HTR-8/SVneo (cell line): ENCODE results near the gene MS4A7.
"Not testable (repeated sequence)": the region's sequence is repeated elsewhere in the genome, so short reads cannot be mapped to it uniquely, and the experiment has no call there.

Experiments
- DNase-seq: peaks from one replicate; pipeline ENCODE4 v3.0.0; 2011; ENCODE audit warnings: low spot score, mixed read lengths; ENCODE audit not compliant: insufficient read length
- FAIRE-seq: peaks from 2 replicates; lab custom pipeline; 2011; peaks lifted over from hg19 to GRCh38; lab: Jason Lieb, UNC

Gene MS4A7

DNA sequence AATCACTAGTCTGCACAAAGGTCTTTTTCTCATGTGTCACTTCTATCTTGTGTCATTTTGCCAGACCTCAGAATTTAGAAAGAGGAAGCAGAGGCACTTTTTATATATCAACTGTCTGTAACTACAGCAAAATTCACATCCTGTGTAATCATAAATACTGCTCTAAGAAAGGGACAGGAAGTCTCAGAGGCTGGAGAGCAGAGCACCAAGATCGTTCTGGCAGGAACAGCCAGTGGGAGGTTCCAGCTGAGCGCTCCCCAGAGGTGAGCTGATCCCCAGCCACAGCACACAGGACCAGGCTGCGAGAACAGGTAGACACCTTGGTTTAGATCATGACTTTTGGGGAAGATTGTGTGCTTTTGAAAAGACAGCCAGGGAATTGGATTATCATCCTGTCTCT lies at the start of gene MS4A7:
TSS of gene MS4A7 (plus strand) at position 179 of the 400 bp plus-strand sequence. CDS start 4,610 bp downstream, outside the sequence.
- FAIRE-seq (no peak), DNase-seq (no peak)

DNA sequence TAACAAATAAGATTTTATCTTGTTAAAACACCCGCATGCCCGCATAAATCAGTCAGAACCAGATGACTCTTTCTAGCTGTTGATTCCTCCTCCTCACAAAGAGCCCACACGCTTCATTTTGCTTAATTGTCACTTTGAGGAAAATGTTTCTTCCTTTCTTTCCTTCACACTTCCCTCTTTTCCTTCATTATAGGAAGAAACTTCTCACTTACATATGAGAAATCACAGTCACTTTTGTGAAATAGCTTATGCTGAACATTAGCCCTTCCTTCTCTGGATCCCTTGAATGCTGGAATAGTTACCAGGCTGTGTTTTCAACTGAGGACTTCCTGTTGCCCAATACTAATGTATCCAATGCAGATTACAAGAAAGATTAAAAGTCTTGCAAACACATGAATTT lies 45.5 kb upstream of the MS4A7 start:
- no peak for DNase-seq
- no peak for FAIRE-seq

DNA sequence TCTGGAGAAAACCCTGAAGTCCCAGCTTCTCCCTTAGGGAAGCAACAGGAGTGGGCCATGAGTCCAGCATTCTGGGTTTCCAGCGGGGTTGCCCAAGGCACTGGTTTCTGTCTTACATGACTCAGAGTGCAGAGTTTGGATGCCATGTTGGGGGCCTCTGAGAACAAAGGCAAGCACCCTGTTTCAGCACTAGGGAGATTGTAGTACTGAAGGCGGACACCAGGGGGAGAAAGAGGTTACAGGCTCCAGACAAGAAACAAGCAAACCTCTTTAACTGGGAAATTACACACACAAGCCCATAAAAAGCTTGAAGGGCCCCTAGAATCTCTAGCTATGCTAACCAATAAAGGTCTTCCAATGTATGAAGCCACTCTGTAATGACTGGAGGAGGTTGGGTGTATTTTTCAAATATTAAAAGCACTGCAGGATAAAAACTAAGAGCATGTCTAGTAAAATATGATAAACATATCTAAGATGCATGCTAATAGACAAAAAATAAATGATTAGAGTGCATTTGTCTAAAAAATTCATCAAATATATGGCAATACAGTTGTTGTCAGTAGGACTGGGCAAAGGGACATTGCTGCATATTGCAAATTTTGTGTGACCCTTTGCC lies 44.2 kb upstream of the MS4A7 start:
- FAIRE-seq (no peak), DNase-seq (peak; percentile 37)

DNA sequence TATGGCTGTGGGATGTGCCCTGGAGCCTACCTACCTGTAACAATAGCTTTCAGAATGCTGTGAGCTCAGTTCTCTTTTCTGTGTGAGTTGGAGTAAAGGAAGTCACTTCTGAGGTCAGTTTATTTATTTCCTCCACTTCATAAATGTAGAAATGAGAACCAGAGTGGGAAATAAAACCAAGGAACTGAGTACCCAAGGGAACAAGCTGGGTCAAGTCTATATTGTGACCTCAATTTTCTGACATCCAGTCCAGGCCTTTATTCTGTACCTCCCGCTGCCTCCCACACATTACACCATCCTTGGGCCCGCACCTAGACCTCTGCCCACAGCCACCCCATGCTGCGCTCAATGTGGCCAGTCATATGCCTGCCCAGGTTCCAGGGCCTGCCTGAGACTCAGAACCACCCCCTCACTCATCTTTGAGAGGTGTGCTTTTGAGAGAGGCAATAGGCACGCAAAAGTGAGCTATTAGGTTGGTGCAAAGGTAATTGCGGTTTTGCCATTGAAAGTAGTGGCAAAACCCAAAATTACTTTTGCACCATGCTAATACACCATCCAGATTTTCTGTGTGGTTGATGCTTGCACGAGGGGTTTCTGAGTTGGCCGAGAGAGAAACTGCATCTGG lies 41.5 kb upstream of the MS4A7 start:
- FAIRE-seq: no peak
- DNase-seq: no peak

DNA sequence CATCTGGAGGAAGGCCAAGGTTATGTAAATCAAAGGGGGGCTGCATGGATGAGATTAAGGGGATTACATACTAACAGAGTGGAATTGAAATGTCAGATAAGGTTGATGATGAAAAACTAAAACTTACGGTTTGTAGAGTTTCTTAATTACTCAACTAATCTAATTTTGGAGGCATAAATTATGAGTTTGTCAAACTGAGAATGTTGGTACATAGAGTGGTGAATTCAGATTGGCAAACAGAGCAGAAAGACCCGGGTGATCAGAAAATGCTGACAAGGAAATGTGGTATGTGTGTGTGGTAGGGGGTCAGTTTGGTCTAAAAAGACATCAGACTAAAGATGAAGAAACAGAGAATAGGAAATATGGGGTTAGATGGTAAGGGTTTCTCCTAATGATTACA lies 40.3 kb upstream of the MS4A7 start:
- no peak for FAIRE-seq
- no peak for DNase-seq

GRCh38 chr11:60339356-60339755 lies 39.0 kb upstream of the MS4A7 start:
- DNase-seq (no peak), FAIRE-seq (no peak)

GRCh38 chr11:60343094-60343704 lies 35.1 kb upstream of the MS4A7 start:
- FAIRE-seq: no peak
- no peak for DNase-seq

DNA sequence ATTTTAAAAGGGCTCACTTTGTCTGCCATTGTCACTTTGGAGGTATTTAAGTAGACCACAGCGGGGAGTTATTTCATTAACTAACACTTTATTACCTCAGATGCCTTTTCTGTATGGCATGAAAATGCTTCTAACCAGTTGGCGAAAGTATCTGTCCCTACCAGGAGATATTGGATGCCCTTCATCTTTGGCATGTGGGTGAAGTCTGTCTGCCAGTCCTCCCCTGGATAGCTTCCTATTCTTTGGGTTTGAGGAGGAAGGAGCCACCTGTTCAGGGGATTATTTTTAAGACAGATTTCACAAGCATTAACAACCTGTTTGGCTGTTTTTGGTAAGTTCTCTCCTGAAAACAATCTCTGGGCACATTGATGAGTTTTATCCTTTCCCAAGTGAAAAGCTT lies 34.2 kb upstream of the MS4A7 start:
- no peak for FAIRE-seq
- DNase-seq: no peak

GRCh38 chr11:60345489-60345888 lies 32.8 kb upstream of the MS4A7 start:
- no peak for FAIRE-seq

GRCh38 chr11:60347084-60347797 lies 31.1 kb upstream of the MS4A7 start:
- no peak for FAIRE-seq
- DNase-seq: no peak

More at GRCh38 chr11:60345489-60345888, 32.8 kb upstream of the MS4A7 start:
- DNase-seq: no peak

DNA sequence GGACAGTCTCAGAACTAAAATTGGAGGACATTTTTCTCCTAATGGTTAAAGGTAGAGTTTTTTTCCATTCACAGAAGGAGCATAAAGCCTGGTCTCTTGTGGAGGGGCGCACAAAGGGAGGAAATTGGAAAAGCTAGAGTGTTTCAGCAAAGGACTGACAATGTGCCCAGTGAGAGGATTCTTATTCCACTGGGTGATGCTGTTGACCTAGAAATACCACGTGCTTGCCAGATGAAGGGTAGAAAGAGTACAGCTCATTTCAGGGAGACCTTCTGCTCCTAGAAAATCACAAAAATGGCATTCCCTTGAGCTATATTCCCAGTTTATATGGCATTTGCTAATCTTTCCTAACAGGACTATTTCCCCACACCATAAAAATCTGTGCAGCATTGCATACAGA lies 30.2 kb upstream of the MS4A7 start:
- no peak for DNase-seq
- FAIRE-seq: no peak

DNA sequence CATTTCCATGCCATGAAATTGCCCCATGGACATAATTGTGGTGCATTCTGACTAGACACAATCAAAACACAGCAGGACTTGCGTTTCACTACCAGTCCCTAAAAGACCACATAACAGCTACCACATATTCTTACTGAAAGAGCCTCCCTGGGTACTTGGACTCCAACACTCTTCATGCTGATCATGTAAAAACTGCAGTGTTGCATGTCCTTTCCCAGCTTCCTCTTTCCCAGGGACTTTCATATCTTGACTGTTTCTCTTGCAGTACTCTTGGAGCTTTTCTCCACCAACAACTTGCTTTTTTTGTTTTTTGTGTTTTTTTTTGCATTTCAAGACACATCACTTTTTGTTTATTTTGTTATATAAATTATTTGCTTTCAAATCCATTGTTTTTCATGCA lies 28.3 kb upstream of the MS4A7 start:
- no peak for DNase-seq
- no peak for FAIRE-seq

- DNase-seq (no peak), FAIRE-seq (no peak)
Measured at GRCh38 chr11:60357771-60358170, 20.6 kb upstream of the MS4A7 start.

GRCh38 chr11:60360621-60361020 lies 17.7 kb upstream of the MS4A7 start:
- FAIRE-seq (no peak), DNase-seq (no peak)

DNA sequence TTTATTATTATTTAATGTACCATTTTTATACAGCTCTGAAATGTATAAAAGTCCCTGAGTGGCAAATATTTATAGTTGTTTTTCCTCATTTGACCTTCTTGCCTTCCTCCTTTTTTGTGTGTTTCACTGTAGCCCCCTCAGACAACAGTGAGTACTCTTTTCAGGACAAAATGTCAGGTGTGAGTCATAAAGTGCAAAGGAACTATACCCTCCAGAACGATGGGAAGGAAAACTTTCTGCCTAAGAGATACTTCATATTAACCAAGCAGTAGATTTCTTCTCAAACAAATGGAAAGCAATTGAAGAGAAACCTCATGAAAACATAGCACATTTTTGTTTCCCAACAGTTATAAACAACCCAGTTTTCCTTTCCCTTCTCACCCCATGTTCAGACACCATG lies 16.1 kb upstream of the MS4A7 start:
- FAIRE-seq: no peak
- no peak for DNase-seq

DNA sequence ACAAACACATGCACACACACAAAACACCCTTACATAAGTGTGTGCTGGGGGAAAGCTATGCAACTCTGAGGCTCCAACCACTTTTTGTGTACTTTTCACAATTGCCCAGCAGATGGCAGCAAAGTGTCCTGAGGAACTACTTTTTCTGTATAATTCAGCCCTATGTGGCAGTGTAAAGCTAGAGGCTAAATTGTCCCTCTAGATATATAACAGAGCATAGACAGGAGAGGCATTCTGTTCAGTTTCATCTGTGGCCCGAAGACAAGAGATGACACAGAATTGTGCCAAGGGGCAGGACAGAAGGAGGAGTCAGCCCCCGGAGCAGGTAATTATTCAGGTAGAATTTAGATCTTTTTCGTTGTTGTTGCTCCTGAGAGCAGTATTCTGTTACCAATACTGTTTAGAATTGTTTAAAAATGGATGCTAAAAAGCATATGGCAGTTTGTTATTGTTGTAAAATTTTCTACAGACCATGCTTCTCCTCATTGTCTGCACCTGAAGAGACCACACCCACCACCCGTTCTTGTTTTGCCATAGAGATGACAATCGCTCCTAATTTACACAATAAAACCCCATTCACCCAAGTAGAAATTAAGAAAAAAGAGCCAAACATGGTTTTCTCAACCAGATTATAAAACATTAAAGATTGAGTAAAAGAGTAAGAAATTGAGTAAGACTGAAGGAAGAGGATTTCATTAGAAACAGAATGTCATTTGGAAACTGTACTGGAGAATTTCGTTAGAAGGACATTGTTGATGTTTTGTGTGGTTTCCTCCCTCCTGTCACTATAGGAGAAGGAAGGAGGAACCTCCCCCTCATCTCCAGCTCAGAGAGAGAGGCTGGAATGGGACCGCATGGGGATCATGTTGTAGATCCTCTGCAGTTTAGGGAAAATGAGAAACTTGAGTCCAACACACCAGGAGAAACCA lies 14.5 kb upstream of the MS4A7 start:
- DNase-seq: peak; percentile 48
- no peak for FAIRE-seq

DNA sequence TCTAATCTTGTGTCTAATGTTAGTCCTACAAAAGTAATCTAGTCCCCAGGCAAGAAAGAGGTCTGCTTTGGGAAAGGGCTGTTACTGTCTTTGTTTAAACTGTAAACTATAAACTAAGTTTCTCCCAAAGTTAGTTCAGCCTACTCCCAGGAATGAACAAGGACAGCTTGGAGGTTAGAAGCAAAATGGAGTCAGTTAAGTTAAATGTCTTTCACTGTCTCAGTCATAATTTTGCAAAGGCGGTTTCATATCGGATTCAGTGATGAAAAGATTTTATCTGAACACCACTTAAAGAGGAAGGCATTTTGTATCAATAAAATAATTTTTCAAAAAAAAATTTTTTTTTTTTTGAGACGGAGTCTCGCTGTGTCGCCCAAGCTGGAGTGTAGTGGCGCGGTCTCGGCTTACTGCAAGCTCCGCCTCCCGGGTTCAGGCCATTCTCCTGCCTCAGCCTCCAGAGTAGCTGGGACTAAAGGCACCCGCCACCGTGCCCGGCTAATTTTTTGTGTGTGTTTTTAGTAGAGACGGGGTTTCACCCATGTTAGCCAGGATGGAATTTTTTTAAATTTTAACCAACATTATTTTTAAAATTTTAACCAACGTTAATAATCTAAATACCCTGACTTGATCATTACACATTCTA lies 11.9 kb upstream of the MS4A7 start:
- DNase-seq, FAIRE-seq: not testable (repeated sequence)

DNA sequence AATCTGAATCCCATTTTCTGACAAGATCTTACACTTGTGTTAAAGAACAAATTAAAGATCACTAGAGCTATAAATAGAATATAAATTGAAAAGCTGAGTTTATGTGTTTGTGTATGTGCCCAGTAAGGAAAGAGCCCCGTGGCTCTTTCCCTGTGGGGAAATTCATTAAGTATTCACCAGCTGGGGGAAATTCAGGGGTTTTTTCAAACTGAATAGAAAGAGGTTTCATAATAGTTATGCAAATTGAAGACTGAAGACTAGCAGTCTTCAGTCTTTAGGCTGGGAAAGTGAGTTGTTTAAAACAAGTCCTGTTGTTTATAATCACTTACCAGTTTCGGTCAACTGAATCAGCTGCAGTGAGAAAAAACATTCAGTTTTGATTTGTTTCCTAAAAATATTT lies 11.3 kb upstream of the MS4A7 start:
- DNase-seq (no peak), FAIRE-seq (no peak)

DNA sequence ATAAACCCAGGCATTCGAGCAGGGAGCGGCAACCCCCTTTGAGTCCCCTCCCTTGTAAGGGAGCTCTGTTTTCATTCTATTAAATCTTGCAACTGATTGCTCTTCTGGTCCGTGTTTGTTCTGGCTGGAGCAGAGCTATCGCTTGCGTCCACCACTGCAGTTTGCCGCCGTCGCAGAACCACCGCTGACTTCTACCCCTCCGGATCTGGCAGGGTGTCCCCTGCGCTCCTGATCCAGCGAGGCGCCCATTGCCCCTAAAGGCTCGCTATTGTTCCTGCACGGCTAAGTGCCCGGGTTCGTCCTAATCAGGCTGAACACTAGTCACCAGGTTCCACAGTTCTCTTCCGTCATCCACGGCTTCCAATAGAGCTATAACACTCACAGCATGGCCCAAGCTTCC lies 10.4 kb upstream of the MS4A7 start:
- FAIRE-seq: no peak
- DNase-seq: no peak
